Omental fat pad (tissue), 4 donors: Measurements from ENCODE around the gene UVRAG. TPM values are rescaled to one million over a fixed set of nuclear protein-coding genes. Genes with fewer than 3 reads are reported as not detected.

Experiments used
- ATAC-seq: fragments of 150-250 bp; one replicate; pipeline ENCODE4 v1.9.1; 2016; ENCODE audit warnings: mild to moderate bottlenecking, moderate library complexity; ENCODE audit not compliant: low FRiP score
- DNase-seq: peaks from one replicate; pipeline ENCODE4 v3.0.0-alpha.2; 2019; ENCODE audit warnings: low spot score
- total RNA-seq, 4 donors: library from RNA; depleted of rRNA; stranded (reverse); fragments of >200 nt; gene quantifications; one replicate each; pipeline ENCODE4 v1.1.0, GENCODE V29; 2016
- TF ChIP-seq, protein P1 (sequence below), 3 donors: fragments of 450-650 bp; IDR thresholded peaks; one replicate each; pipeline ENCODE4 v1.5.1; 2016 to 2017; ENCODE audit warnings: antibody characterized with exemption in 3 of 3, mild to moderate bottlenecking in 3 of 3, moderate library complexity in 2 of 3

UVRAG gene
- total RNA-seq, 4 donors from 2014 or later: 39.6 to 72.9 (median 61.5) TPM

GRCh38 chr11:76147106-76147740 lies 332.2 kb downstream of the UVRAG start:
- no peak for DNase-seq
- ATAC-seq: no peak
- TF ChIP-seq, protein P1, sequence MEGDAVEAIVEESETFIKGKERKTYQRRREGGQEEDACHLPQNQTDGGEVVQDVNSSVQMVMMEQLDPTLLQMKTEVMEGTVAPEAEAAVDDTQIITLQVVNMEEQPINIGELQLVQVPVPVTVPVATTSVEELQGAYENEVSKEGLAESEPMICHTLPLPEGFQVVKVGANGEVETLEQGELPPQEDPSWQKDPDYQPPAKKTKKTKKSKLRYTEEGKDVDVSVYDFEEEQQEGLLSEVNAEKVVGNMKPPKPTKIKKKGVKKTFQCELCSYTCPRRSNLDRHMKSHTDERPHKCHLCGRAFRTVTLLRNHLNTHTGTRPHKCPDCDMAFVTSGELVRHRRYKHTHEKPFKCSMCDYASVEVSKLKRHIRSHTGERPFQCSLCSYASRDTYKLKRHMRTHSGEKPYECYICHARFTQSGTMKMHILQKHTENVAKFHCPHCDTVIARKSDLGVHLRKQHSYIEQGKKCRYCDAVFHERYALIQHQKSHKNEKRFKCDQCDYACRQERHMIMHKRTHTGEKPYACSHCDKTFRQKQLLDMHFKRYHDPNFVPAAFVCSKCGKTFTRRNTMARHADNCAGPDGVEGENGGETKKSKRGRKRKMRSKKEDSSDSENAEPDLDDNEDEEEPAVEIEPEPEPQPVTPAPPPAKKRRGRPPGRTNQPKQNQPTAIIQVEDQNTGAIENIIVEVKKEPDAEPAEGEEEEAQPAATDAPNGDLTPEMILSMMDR (IDR thresholded peaks at IDR 0.05): no peak

DNA sequence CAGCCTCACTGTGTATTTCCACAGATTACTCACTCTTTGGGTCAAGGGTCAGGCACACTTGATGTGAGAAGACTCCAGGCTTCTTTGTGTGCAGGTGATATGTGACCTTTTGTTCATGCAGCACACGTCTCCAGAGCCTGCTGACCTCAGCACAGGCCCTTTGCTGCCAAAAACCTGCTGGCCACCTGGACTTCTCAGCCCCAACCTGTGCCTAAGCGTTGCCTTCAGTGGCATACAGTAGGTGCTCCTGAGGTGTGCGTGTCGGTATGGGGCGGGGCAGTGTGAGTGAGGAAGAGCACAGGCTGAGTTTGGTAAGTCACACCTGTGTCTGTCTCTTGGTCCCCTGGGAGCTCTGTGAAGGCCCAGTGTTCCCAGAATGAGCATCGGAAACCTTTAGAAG lies 333.2 kb downstream of the UVRAG start:
- no peak for ATAC-seq
- TF ChIP-seq, protein P1 (IDR thresholded peaks at IDR 0.05): no peak
- DNase-seq: no peak

DNA sequence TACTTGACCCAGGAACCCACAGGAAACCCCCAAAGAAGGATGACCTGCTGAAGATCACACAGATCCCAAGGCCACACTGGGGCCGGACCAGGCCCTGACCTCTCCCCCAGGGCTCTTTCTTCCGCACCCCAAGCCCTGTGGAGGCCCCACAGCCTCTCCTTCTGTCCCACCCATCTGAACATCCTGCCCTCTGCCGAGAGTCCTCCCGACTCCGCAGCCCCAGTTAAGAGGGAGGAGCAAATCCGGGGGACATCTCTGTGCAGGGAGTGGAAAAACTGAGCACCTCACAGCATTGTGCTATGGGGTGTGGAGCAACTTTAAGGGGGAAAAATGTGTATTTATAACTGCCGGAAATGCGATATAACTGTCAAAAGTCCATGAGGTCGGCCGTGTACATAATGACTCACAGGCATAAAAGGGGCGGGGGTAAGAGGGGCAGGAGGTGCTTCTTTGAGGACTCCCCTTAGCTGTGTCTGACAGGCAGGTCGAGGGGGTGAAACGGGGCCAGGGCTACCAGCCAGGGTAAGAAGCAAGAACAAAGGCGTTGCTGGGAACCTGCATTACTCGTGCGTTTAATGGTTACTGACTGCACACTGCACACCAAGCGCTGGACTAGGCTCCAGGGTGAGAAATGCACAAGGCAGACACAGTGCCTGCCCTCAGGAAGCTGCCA lies 334.1 kb downstream of the UVRAG start:
- DNase-seq: no peak

GRCh38 chr11:76149713-76150112 lies 334.7 kb downstream of the UVRAG start:
- ATAC-seq: no peak
- no peak for DNase-seq
- TF ChIP-seq, protein P1 (IDR thresholded peaks at IDR 0.05): no peak

More for the DNA sequence above, 334.1 kb downstream of the UVRAG start:
- ATAC-seq: no peak
- TF ChIP-seq, protein P1 (IDR thresholded peaks at IDR 0.05): no peak

DNA sequence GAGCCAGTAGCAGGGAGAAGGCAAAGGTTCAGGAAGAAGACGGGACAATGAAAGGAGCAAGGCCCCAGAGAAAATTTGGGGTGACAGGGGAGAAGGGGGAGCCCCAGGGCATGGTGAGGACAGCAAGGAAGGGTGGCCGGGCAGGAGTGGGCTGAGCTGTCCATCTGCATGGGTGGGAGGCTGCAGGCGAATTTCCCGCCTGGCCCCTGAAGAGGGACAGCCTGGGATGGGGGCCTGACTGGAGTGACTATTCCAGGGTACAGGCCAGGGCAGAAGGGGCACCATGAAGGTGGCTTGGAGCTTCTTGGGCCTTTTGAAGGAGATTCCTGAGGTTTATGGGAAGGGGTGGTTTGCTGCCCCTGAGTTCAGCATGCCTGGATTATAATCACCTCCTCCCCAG lies 335.1 kb downstream of the UVRAG start:
- no peak for DNase-seq
- ATAC-seq: no peak
- TF ChIP-seq, protein P1 (IDR thresholded peaks at IDR 0.05): no peak

GRCh38 chr11:76151556-76152085 lies 336.6 kb downstream of the UVRAG start:
- ATAC-seq: no peak
- TF ChIP-seq, protein P1 (IDR thresholded peaks at IDR 0.05): no peak
- DNase-seq: no peak
